KMS-11 (cell line): Measurements from ENCODE around the gene SYK.

ENCODE experiments used
- H2AFZ ChIP-seq: fragments of 200-600 bp; sonication (generic); 2 replicates; pipeline ENCODE4 v1.6.1; 2016; ENCODE audit warnings: antibody characterized with exemption, mixed run types, low read depth
- H3K27ac ChIP-seq: fragments of 200-600 bp; sonication (generic); 2 replicates; pipeline ENCODE4 v1.6.1; 2016; ENCODE audit warnings: mild to moderate bottlenecking, mixed run types
- H3K27me3 ChIP-seq: fragments of 200-600 bp; sonication (generic); 2 replicates; pipeline ENCODE4 v1.6.1; 2017; ENCODE audit warnings: mild to moderate bottlenecking, low read depth, mixed run types, moderate library complexity; ENCODE audit not compliant: insufficient read depth
- H3K36me3 ChIP-seq: fragments of 200-600 bp; sonication (generic); 2 replicates; pipeline ENCODE4 v1.6.1; 2017; ENCODE audit warnings: mild to moderate bottlenecking, mixed run types; ENCODE audit not compliant: insufficient read depth
- H3K4me1 ChIP-seq: fragments of 200-600 bp; sonication (generic); 2 replicates; pipeline ENCODE4 v1.6.1; 2016; ENCODE audit warnings: mild to moderate bottlenecking, low read depth, mixed run types; ENCODE audit not compliant: poor library complexity, severe bottlenecking
- H3K4me2 ChIP-seq: fragments of 200-600 bp; sonication (generic); 2 replicates; pipeline ENCODE4 v1.7.0; 2016; ENCODE audit warnings: mild to moderate bottlenecking, mixed run types
- H3K4me3 ChIP-seq: fragments of 200-600 bp; sonication (generic); IDR thresholded peaks from 2 replicates; pipeline ENCODE4 v1.6.1; 2017; ENCODE audit warnings: low read depth, low read length, mixed read lengths; ENCODE audit not compliant: insufficient read depth
- H3K79me2 ChIP-seq: fragments of 200-600 bp; sonication (generic); 2 replicates; pipeline ENCODE4 v1.6.1; 2016; ENCODE audit warnings: low read depth, mixed run types; ENCODE audit not compliant: insufficient read depth
- H3K9ac ChIP-seq: fragments of 200-600 bp; sonication (generic); 2 replicates; pipeline ENCODE4 v1.6.1; 2016; ENCODE audit warnings: mild to moderate bottlenecking, mixed run types
- H4K20me1 ChIP-seq: fragments of 200-600 bp; sonication (generic); 2 replicates; pipeline ENCODE4 v1.6.1; 2016; ENCODE audit warnings: mild to moderate bottlenecking, mixed run types; ENCODE audit not compliant: insufficient read depth
- CTCF ChIP-seq: fragments of 200-600 bp; sonication (generic); conservative IDR thresholded peaks from 2 replicates; pipeline ENCODE4 v1.6.1; 2017; ENCODE audit warnings: low read depth, mild to moderate bottlenecking, antibody characterized with exemption, low read length, moderate library complexity, mixed read lengths

SYK gene

GRCh38 chr9:90860382-90860781 is 58.8 kb downstream of the SYK start:
- no peak for TF ChIP-seq CTCF
- no peaks in the 10 kb centered on the region for H4K20me1 ChIP-seq
- no peaks in the 10 kb centered on the region for H3K36me3 ChIP-seq

GRCh38 chr9:90860826-90861225 is 59.2 kb downstream of the SYK start:
- Histone ChIP-seq H3K4me3 (no peak overlapping the region), H3K79me2 (no peaks in the 10 kb centered on the region), H3K27me3 (no peaks in the 10 kb centered on the region), H2AFZ (no peak overlapping the region), H3K4me2 (no peak overlapping the region), H4K20me1 (no peaks in the 10 kb centered on the region), H3K27ac (no peak overlapping the region), H3K36me3 (no peaks in the 10 kb centered on the region), H3K4me1 (no peaks in the 10 kb centered on the region), H3K9ac (no peak overlapping the region)
- no peak for TF ChIP-seq CTCF

More at GRCh38 chr9:90860382-90860781, 58.8 kb downstream of the SYK start:
- Histone ChIP-seq H3K4me3 (no peak overlapping the region), H3K9ac (no peak overlapping the region), H3K79me2 (no peaks in the 10 kb centered on the region), H2AFZ (no peak overlapping the region), H3K27ac (no peak overlapping the region), H3K4me1 (no peaks in the 10 kb centered on the region), H3K4me2 (no peak overlapping the region), H3K27me3 (no peaks in the 10 kb centered on the region)

- Histone ChIP-seq H3K4me1 (no peaks in the 10 kb centered on the region), H3K36me3 (no peaks in the 10 kb centered on the region), H4K20me1 (no peaks in the 10 kb centered on the region), H3K4me3 (no peak overlapping the region), H3K79me2 (no peaks in the 10 kb centered on the region), H2AFZ (no peak overlapping the region), H3K27ac (no peak overlapping the region), H3K27me3 (no peaks in the 10 kb centered on the region), H3K4me2 (no peak overlapping the region), H3K9ac (no peak overlapping the region)
- no peak for TF ChIP-seq CTCF
These were observed 59.8 kb downstream of the SYK start for GRCh38 chr9:90861380-90861779.

- H3K27me3 ChIP-seq = no peaks in the 10 kb centered on the region
- no peak overlapping the region for H3K27ac ChIP-seq
- H3K79me2 ChIP-seq = no peaks in the 10 kb centered on the region
- H3K4me3 ChIP-seq = no peak overlapping the region
- no peak for TF ChIP-seq CTCF
- H4K20me1 ChIP-seq = no peaks in the 10 kb centered on the region
- H3K9ac ChIP-seq = no peak overlapping the region
- H3K36me3 ChIP-seq = no peaks in the 10 kb centered on the region
- H3K4me2 ChIP-seq = no peak overlapping the region
- H2AFZ ChIP-seq = no peak overlapping the region
- H3K4me1 ChIP-seq = no peaks in the 10 kb centered on the region
These were observed 60.5 kb downstream of the SYK start for GRCh38 chr9:90861826-90862740.
